A549 (cell line): Measurements from ENCODE around the gene PDZD4.

ENCODE experiments used
- BHLHE40 ChIP-seq: IDR thresholded peaks from 2 replicates; pipeline ENCODE4 v1.6.1; 2012; ENCODE audit warnings: low read depth, low read length, inconsistent platforms
- CEBPB ChIP-seq, 2 experiments: fragments of >200 bp in 1 of 2; sonication (Bioruptor Twin) in 1 of 2; formaldehyde crosslinking in 1 of 2; IDR thresholded peaks; 2 replicates each; pipeline ENCODE4 v1.6.1; 2012 to 2016
- CTCF ChIP-seq: fragments of >200 bp; sonication (Bioruptor Twin); formaldehyde crosslinking; IDR thresholded peaks from 3 replicates; pipeline ENCODE4 v1.5.1; 2016
- EP300 ChIP-seq, 2 experiments: fragments of >200 bp; sonication (Bioruptor Twin); formaldehyde crosslinking; IDR thresholded peaks; 2 replicates in 1 of 2; 3 replicates in 1 of 2; pipeline ENCODE4 v1.6.1; 2016 to 2017
- HOXA7 ChIP-seq: fragments of 250-450 bp; sonication (Bioruptor Pico); IDR thresholded peaks from 2 replicates; pipeline ENCODE4 v1.5.0; 2020; ENCODE audit warnings: mild to moderate bottlenecking, moderate library complexity
- MAFK ChIP-seq: fragments of 450-650 bp; IDR thresholded peaks from 2 replicates; pipeline ENCODE4 v1.6.1; 2014; ENCODE audit not compliant: partially characterized antibody
- NFE2L2 ChIP-seq: fragments of 150-350 bp; conservative IDR thresholded peaks from 2 replicates; pipeline ENCODE4 v1.6.1; 2014; ENCODE audit warnings: low read length
- POLR2A ChIP-seq: IDR thresholded peaks from 2 replicates; pipeline ENCODE4 v1.6.1; 2012; ENCODE audit warnings: mild to moderate bottlenecking, low read length
- RFX5 ChIP-seq: fragments of 450-650 bp; IDR thresholded peaks from 2 replicates; pipeline ENCODE4 v1.7.1; 2014; ENCODE audit warnings: antibody characterized with exemption, mild to moderate bottlenecking, moderate library complexity
- RNF2 ChIP-seq: fragments of 200-600 bp; sonication (generic); IDR thresholded peaks from 2 replicates; pipeline ENCODE4 v1.6.1; 2016; ENCODE audit warnings: low read depth, mild to moderate bottlenecking, antibody characterized with exemption, moderate library complexity, borderline replicate concordance
- USF2 ChIP-seq: fragments of 450-650 bp; IDR thresholded peaks from 2 replicates; pipeline ENCODE4 v1.6.1; 2014; ENCODE audit warnings: antibody characterized with exemption
- ZNF302 ChIP-seq: fragments of 250-450 bp; sonication (Bioruptor Pico); IDR thresholded peaks from 2 replicates; pipeline ENCODE4 v1.9.0; 2021; ENCODE audit warnings: inconsistent platforms, mild to moderate bottlenecking, moderate library complexity
- TF ChIP-seq, protein P1 (sequence below): fragments of 200-600 bp; sonication (generic); IDR thresholded peaks from 2 replicates; pipeline ENCODE4 v1.6.1; 2016; ENCODE audit warnings: antibody characterized with exemption, mild to moderate bottlenecking, moderate library complexity

GRCh38 chrX:153768311-153769157, 61.8 kb downstream of the PDZD4 start:
- no peak for TF ChIP-seq CTCF
- no peak for TF ChIP-seq POLR2A
- TF ChIP-seq RNF2: no peak
- TF ChIP-seq, protein P1, sequence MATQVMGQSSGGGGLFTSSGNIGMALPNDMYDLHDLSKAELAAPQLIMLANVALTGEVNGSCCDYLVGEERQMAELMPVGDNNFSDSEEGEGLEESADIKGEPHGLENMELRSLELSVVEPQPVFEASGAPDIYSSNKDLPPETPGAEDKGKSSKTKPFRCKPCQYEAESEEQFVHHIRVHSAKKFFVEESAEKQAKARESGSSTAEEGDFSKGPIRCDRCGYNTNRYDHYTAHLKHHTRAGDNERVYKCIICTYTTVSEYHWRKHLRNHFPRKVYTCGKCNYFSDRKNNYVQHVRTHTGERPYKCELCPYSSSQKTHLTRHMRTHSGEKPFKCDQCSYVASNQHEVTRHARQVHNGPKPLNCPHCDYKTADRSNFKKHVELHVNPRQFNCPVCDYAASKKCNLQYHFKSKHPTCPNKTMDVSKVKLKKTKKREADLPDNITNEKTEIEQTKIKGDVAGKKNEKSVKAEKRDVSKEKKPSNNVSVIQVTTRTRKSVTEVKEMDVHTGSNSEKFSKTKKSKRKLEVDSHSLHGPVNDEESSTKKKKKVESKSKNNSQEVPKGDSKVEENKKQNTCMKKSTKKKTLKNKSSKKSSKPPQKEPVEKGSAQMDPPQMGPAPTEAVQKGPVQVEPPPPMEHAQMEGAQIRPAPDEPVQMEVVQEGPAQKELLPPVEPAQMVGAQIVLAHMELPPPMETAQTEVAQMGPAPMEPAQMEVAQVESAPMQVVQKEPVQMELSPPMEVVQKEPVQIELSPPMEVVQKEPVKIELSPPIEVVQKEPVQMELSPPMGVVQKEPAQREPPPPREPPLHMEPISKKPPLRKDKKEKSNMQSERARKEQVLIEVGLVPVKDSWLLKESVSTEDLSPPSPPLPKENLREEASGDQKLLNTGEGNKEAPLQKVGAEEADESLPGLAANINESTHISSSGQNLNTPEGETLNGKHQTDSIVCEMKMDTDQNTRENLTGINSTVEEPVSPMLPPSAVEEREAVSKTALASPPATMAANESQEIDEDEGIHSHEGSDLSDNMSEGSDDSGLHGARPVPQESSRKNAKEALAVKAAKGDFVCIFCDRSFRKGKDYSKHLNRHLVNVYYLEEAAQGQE: no peak
- no peak for TF ChIP-seq MAFK
- TF ChIP-seq RFX5: no peak
- TF ChIP-seq USF2: no peak
- no peak for TF ChIP-seq BHLHE40
- TF ChIP-seq HOXA7: no peak
- TF ChIP-seq EP300 (IDR thresholded peaks at IDR 0.05): no peak
- no peak for TF ChIP-seq NFE2L2
- no peak for TF ChIP-seq CEBPB (IDR thresholded peaks at IDR 0.05)
- no peak for TF ChIP-seq ZNF302 (CRISPR knock-in tag)
